Measurements from ENCODE around the gene FABP6.
"Not testable (repeated sequence)": the region's sequence is repeated elsewhere in the genome, so short reads cannot be mapped to it uniquely, and the experiment has no call there.

Gene FABP6

GRCh38 chr5:160229190-160229742 is at the start of gene FABP6:
FABP6 (plus strand) TSS chr5:160229506; CDS start chr5:160229558, 52 bp downstream.
- DNase-seq, result no peak

- DNase-seq, result no peak
Measured at GRCh38 chr5:160180931-160181330, 48.4 kb upstream of the FABP6 start.

- DNase-seq, result no peak
Measured at GRCh38 chr5:160181965-160182622, 47.2 kb upstream of the FABP6 start.

- no peak for DNase-seq
Measured at GRCh38 chr5:160183075-160183474, 46.2 kb upstream of the FABP6 start.

GRCh38 chr5:160185626-160186360 is 43.5 kb upstream of the FABP6 start:
- DNase-seq, result no peak

- DNase-seq, result no peak
Measured at GRCh38 chr5:160186480-160186879, 42.8 kb upstream of the FABP6 start.

- no peak for DNase-seq
Measured at GRCh38 chr5:160187091-160187490, 42.2 kb upstream of the FABP6 start.

GRCh38 chr5:160188141-160189015 is 40.9 kb upstream of the FABP6 start:
- no peak for DNase-seq

GRCh38 chr5:160192424-160192823 is 36.9 kb upstream of the FABP6 start:
- DNase-seq, result no peak

- DNase-seq, result not testable (repeated sequence)
Measured at GRCh38 chr5:160193076-160193475, 36.2 kb upstream of the FABP6 start.

- not testable (repeated sequence) for DNase-seq
Measured at GRCh38 chr5:160193790-160194189, 35.5 kb upstream of the FABP6 start.

- no peak for DNase-seq
Measured at GRCh38 chr5:160197341-160198144, 31.8 kb upstream of the FABP6 start.

GRCh38 chr5:160198146-160198545 is 31.2 kb upstream of the FABP6 start:
- DNase-seq, result no peak

- DNase-seq, result no peak
Measured at GRCh38 chr5:160198841-160199409, 30.4 kb upstream of the FABP6 start.

GRCh38 chr5:160199410-160199911 is 29.8 kb upstream of the FABP6 start:
- DNase-seq, result peak; percentile 91

GRCh38 chr5:160207061-160207460 is 22.2 kb upstream of the FABP6 start:
- no peak for DNase-seq

GRCh38 chr5:160209917-160210316 is 19.4 kb upstream of the FABP6 start:
- no peak for DNase-seq

GRCh38 chr5:160210606-160211005 is 18.7 kb upstream of the FABP6 start:
- no peak for DNase-seq

- no peak for DNase-seq
Measured at GRCh38 chr5:160211352-160211751, 18.0 kb upstream of the FABP6 start.

- DNase-seq, result no peak
Measured at GRCh38 chr5:160213537-160213936, 15.8 kb upstream of the FABP6 start.

- DNase-seq, result no peak
Measured at GRCh38 chr5:160219356-160219755, 9.9 kb upstream of the FABP6 start.

GRCh38 chr5:160221082-160221481 is 8.2 kb upstream of the FABP6 start:
- DNase-seq, result no peak

Measured in activated CD8-positive, alpha-beta memory T cell treated with anti-CD3 and anti-CD28 coated beads for 24 hours (primary cell).